ENCODE results near the gene RALGDS. TPM values are rescaled to one million over a fixed set of nuclear protein-coding genes. Genes with fewer than 3 reads are reported as not detected.

RALGDS gene
- total RNA-seq, 1 experiment from 2014 or later, result 40.1 TPM

- no peak overlapping the region for H3K27ac ChIP-seq (ENCODE audit: low read depth, low read length, poor library complexity, severe bottlenecking)
- no peaks in the 10 kb centered on the region for H3K36me3 ChIP-seq (ENCODE audit: insufficient read depth, low read length, poor library complexity, severe bottlenecking)
- H3K4me1 ChIP-seq (ENCODE audit: insufficient read depth, low read length, poor library complexity, severe bottlenecking), result no peaks in the 10 kb centered on the region
- no peaks in the 10 kb centered on the region for H3K9me3 ChIP-seq (ENCODE audit: low read depth, low read length, poor library complexity, severe bottlenecking)
- BruUV-seq (replicated peaks), result no TSS peak
- ChIA-PET POLR2A (ENCODE audit: low non-redundant PET) (no interaction called here), CTCF (no interaction called here)
- no peak overlapping the region for H3K4me3 ChIP-seq (ENCODE audit: low read depth, low read length, poor library complexity, severe bottlenecking)
- peaks cover 5% of the 10 kb centered on the region for H3K27me3 ChIP-seq (replicated peaks; ENCODE audit: insufficient read depth, low read depth, low read length, poor library complexity)
- no peak for TF ChIP-seq EZH2 (IDR thresholded peaks at IDR 0.05; ENCODE audit: borderline replicate concordance, low read depth, low read length, poor library complexity, severe bottlenecking)
- TF ChIP-seq CTCF (conservative IDR thresholded peaks at IDR 0.05; ENCODE audit: low read depth, low read length), result no peak
- DNase-seq (ENCODE audit: low spot score), result no peak
- intact Hi-C loops (cut with micrococcal nuclease; ENCODE audit: unreplicated experiment), result no loop called here
Observed at GRCh38 chr9:133169102-133169501, 48.1 kb upstream of the RALGDS start.

DNA sequence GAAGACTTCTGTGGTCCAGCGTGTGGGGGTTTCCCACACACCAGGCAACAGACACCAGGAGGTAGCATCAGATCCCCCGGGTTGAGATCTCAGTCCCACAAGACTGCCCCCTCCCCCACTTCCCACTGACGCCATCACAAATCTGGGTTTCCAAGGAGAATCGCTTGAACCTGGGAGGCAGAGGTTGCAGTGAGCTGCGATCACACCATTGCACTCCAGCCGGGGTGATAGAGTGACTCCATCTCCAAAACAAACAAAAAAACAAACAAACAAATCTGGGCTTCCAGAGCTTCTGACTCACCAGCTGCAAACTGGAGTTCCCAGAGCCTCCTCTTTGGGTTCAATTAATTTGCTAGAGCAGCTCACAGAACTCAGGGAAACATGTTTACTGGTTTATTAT, 47.4 kb upstream of the RALGDS start:
- Histone ChIP-seq H3K9me3 (ENCODE audit: low read depth, low read length, poor library complexity, severe bottlenecking) (no peaks in the 10 kb centered on the region), H3K27me3 (replicated peaks; ENCODE audit: insufficient read depth, low read depth, low read length, poor library complexity) (no peaks in the 10 kb centered on the region), H3K4me3 (ENCODE audit: low read depth, low read length, poor library complexity, severe bottlenecking) (no peak overlapping the region), H3K4me1 (ENCODE audit: insufficient read depth, low read length, poor library complexity, severe bottlenecking) (no peaks in the 10 kb centered on the region), H3K36me3 (ENCODE audit: insufficient read depth, low read length, poor library complexity, severe bottlenecking) (no peaks in the 10 kb centered on the region), H3K27ac (ENCODE audit: low read depth, low read length, poor library complexity, severe bottlenecking) (no peak overlapping the region)
- TF ChIP-seq CTCF (conservative IDR thresholded peaks at IDR 0.05; ENCODE audit: low read depth, low read length) (no peak), EZH2 (IDR thresholded peaks at IDR 0.05; ENCODE audit: borderline replicate concordance, low read depth, low read length, poor library complexity, severe bottlenecking) (no peak)
- ChIA-PET CTCF (no interaction called here), POLR2A (ENCODE audit: low non-redundant PET) (no interaction called here)
- no TSS peak for BruUV-seq (replicated peaks)
- intact Hi-C loops (cut with micrococcal nuclease; ENCODE audit: unreplicated experiment), result no loop called here
- DNase-seq (ENCODE audit: low spot score), result no peak

GRCh38 chr9:133167769-133168168, 46.7 kb upstream of the RALGDS start:
- intact Hi-C loops (cut with micrococcal nuclease; ENCODE audit: unreplicated experiment), result no loop called here
- Histone ChIP-seq H3K36me3 (ENCODE audit: insufficient read depth, low read length, poor library complexity, severe bottlenecking) (no peaks in the 10 kb centered on the region), H3K27me3 (replicated peaks; ENCODE audit: insufficient read depth, low read depth, low read length, poor library complexity) (no peaks in the 10 kb centered on the region), H3K9me3 (ENCODE audit: low read depth, low read length, poor library complexity, severe bottlenecking) (no peaks in the 10 kb centered on the region), H3K4me3 (ENCODE audit: low read depth, low read length, poor library complexity, severe bottlenecking) (no peak overlapping the region), H3K4me1 (ENCODE audit: insufficient read depth, low read length, poor library complexity, severe bottlenecking) (no peaks in the 10 kb centered on the region), H3K27ac (ENCODE audit: low read depth, low read length, poor library complexity, severe bottlenecking) (no peak overlapping the region)
- CTCF ChIA-PET, result no interaction called here
- BruUV-seq (replicated peaks), result no TSS peak
- POLR2A ChIA-PET (ENCODE audit: low non-redundant PET), result no interaction called here
- DNase-seq (ENCODE audit: low spot score), result no peak
- TF ChIP-seq EZH2 (IDR thresholded peaks at IDR 0.05; ENCODE audit: borderline replicate concordance, low read depth, low read length, poor library complexity, severe bottlenecking), result no peak
- no peak for TF ChIP-seq CTCF (conservative IDR thresholded peaks at IDR 0.05; ENCODE audit: low read depth, low read length)

Measured in A673 (cell line).